ENCODE results near the gene SYT1. TPM values are rescaled to one million over a fixed set of nuclear protein-coding genes. Genes with fewer than 3 reads are reported as not detected.

SYT1 gene
- total RNA-seq, 1 donor from 2014 or later, result 1.1 TPM

- no peak for DNase-seq (ENCODE audit: low read depth)
These were observed 27.2 kb downstream of the SYT1 start for GRCh38 chr12:78891646-78892353.

GRCh38 chr12:78898416-78898815 is 33.8 kb downstream of the SYT1 start:
- DNase-seq (ENCODE audit: low read depth), result peak; percentile 25

- DNase-seq (ENCODE audit: low read depth), result peak; percentile 2
These were observed 50.3 kb downstream of the SYT1 start for GRCh38 chr12:78914859-78915331.

GRCh38 chr12:78916845-78917480 is 52.4 kb downstream of the SYT1 start:
- DNase-seq (ENCODE audit: low read depth), result peak; percentile 77

- no peak for DNase-seq (ENCODE audit: low read depth)
These were observed 52.9 kb downstream of the SYT1 start for GRCh38 chr12:78917513-78917912.

GRCh38 chr12:78918268-78918667 is 53.7 kb downstream of the SYT1 start:
- no peak for DNase-seq (ENCODE audit: low read depth)

- DNase-seq (ENCODE audit: low read depth), result peak; percentile 32
These were observed 63.9 kb downstream of the SYT1 start for GRCh38 chr12:78928200-78929074.

- DNase-seq (ENCODE audit: low read depth), result no peak
These were observed 64.5 kb downstream of the SYT1 start for GRCh38 chr12:78929075-78929418.

GRCh38 chr12:78931466-78931990 is 67.0 kb downstream of the SYT1 start:
- DNase-seq (ENCODE audit: low read depth), result no peak

- DNase-seq (ENCODE audit: low read depth), result no peak
These were observed 68.4 kb downstream of the SYT1 start for GRCh38 chr12:78933014-78933413.

- no peak for DNase-seq (ENCODE audit: low read depth)
These were observed 73.9 kb downstream of the SYT1 start for GRCh38 chr12:78938341-78939084.

- DNase-seq (ENCODE audit: low read depth), result no peak
These were observed 85.0 kb downstream of the SYT1 start for GRCh38 chr12:78949532-78949931.

GRCh38 chr12:78951803-78952551 is 87.4 kb downstream of the SYT1 start:
- peak; percentile 11 for DNase-seq (ENCODE audit: low read depth)

GRCh38 chr12:78952552-78952929 is 88.0 kb downstream of the SYT1 start:
- no peak for DNase-seq (ENCODE audit: low read depth)

GRCh38 chr12:78958941-78959340 is 94.4 kb downstream of the SYT1 start:
- no peak for DNase-seq (ENCODE audit: low read depth)

GRCh38 chr12:78959556-78959955 is 95.0 kb downstream of the SYT1 start:
- no peak for DNase-seq (ENCODE audit: low read depth)

- no peak for DNase-seq (ENCODE audit: low read depth)
These were observed 96.6 kb downstream of the SYT1 start for GRCh38 chr12:78961171-78961570.

GRCh38 chr12:78963439-78964227 is 99.1 kb downstream of the SYT1 start:
- no peak for DNase-seq (ENCODE audit: low read depth)

GRCh38 chr12:78964521-78964920 is 99.9 kb downstream of the SYT1 start:
- no peak for DNase-seq (ENCODE audit: low read depth)

GRCh38 chr12:78966062-78966461 is 101.5 kb downstream of the SYT1 start:
- DNase-seq (ENCODE audit: low read depth), result no peak
